ENCODE results near the gene EEF2. TPM values are rescaled to one million over a fixed set of nuclear protein-coding genes. Genes with fewer than 3 reads are reported as not detected.
"Not testable (repeated sequence)": the region's sequence is repeated elsewhere in the genome, so short reads cannot be mapped to it uniquely, and the experiment has no call there.

EEF2 gene
- total RNA-seq, 1 donor from 2014 or later: 1,702 TPM

- no peak for TF ChIP-seq POLR2A (IDR thresholded peaks at IDR 0.05)
- no peak for TF ChIP-seq CTCF (IDR thresholded peaks at IDR 0.05)
- TF ChIP-seq POLR2AphosphoS5 (IDR thresholded peaks at IDR 0.05; ENCODE audit: insufficient read depth in 1 of 2, low read depth in 1 of 2): no peak
- Histone ChIP-seq H3K27me3 (no peaks in the 10 kb centered on the region), H3K9me3 (no peaks in the 10 kb centered on the region), H3K4me3 (peak overlapping the region; percentile 98 to 99), H3K36me3 (peaks cover 0 to 21% of the 10 kb centered on the region in 2 donors), H3K4me1 (peaks cover 49% of the 10 kb centered on the region), H3K27ac (peak overlapping the region; percentile 99)
- intact Hi-C loops (cut with DNase I): no loop called here
- DNase-seq (ENCODE audit: extremely low spot score in 2 of 2): peak in 1 of 2 donors; percentile 88
These were observed 14.9 kb downstream of the EEF2 start for GRCh38 chr19:3970313-3970807.

GRCh38 chr19:3969435-3970312 is 15.6 kb downstream of the EEF2 start:
- Histone ChIP-seq H3K27me3 (no peaks in the 10 kb centered on the region), H3K27ac (peak overlapping the region; percentile 99), H3K4me1 (peaks cover 54% of the 10 kb centered on the region), H3K36me3 (peaks cover 0 to 28% of the 10 kb centered on the region in 2 donors), H3K9me3 (no peaks in the 10 kb centered on the region), H3K4me3 (peak overlapping the region; percentile 98 to 99)
- intact Hi-C loops (cut with DNase I): no loop called here
- DNase-seq (ENCODE audit: extremely low spot score in 2 of 2): no peak
- TF ChIP-seq POLR2AphosphoS5 (IDR thresholded peaks at IDR 0.05; ENCODE audit: insufficient read depth in 1 of 2, low read depth in 1 of 2) (peak in 1 of 2 donors; percentile 55), POLR2A (IDR thresholded peaks at IDR 0.05) (no peak)

GRCh38 chr19:3968556-3969434 is 16.5 kb downstream of the EEF2 start:
- Histone ChIP-seq H3K36me3 (peaks cover 0 to 36% of the 10 kb centered on the region in 2 donors), H3K27ac (peak overlapping the region; percentile 99), H3K4me3 (peak overlapping the region; percentile 98 to 99), H3K4me1 (peaks cover 56% of the 10 kb centered on the region), H3K27me3 (no peaks in the 10 kb centered on the region), H3K9me3 (no peaks in the 10 kb centered on the region)
- DNase-seq (ENCODE audit: extremely low spot score in 2 of 2): peak in 1 of 2 donors; percentile 97
- TF ChIP-seq CTCF (IDR thresholded peaks at IDR 0.05) (no peak), POLR2AphosphoS5 (IDR thresholded peaks at IDR 0.05; ENCODE audit: insufficient read depth in 1 of 2, low read depth in 1 of 2) (peak; percentile 82 to 90)
- intact Hi-C loops (cut with DNase I): no loop called here

GRCh38 chr19:3967983-3968382 is 17.3 kb downstream of the EEF2 start:
- H3K4me3 ChIP-seq: peak overlapping the region in 1 of 2 donors; percentile 18
- H3K27ac ChIP-seq: peak overlapping the region; percentile 99
- peaks cover 56% of the 10 kb centered on the region for H3K4me1 ChIP-seq
- peaks cover 0 to 44% of the 10 kb centered on the region in 2 donors for H3K36me3 ChIP-seq
- H3K9me3 ChIP-seq; intact Hi-C loops (cut with DNase I); DNase-seq (ENCODE audit: extremely low spot score in 2 of 2); H3K27me3 ChIP-seq: not testable (repeated sequence)

GRCh38 chr19:3966051-3967017 is 18.9 kb downstream of the EEF2 start:
- Histone ChIP-seq H3K4me3 (no peak overlapping the region), H3K9me3 (no peaks in the 10 kb centered on the region), H3K27ac (peak overlapping the region; percentile 99), H3K27me3 (no peaks in the 10 kb centered on the region), H3K4me1 (peaks cover 56% of the 10 kb centered on the region), H3K36me3 (peaks cover 1 to 61% of the 10 kb centered on the region in 2 donors)
- TF ChIP-seq POLR2A (IDR thresholded peaks at IDR 0.05) (no peak), POLR2AphosphoS5 (IDR thresholded peaks at IDR 0.05; ENCODE audit: insufficient read depth in 1 of 2, low read depth in 1 of 2) (no peak), CTCF (IDR thresholded peaks at IDR 0.05) (no peak)
- no peak for DNase-seq (ENCODE audit: extremely low spot score in 2 of 2)
- intact Hi-C loops (cut with DNase I): no loop called here

All from vagina (tissue), 2 donors.